GM21390 (cell line): ENCODE data around the gene TMEM203.

Source experiments
- ATAC-seq: cut with Tn5 transposase; IDR thresholded peaks from one replicate; pipeline ENCODE4 v1.9.1; 2021; ENCODE audit not compliant: unreplicated experiment

The TMEM203 gene

GRCh38 chr9:137230705-137231371 is 25.4 kb upstream of the TMEM203 start, which contains the start of gene SLC34A3:
TSS of gene SLC34A3 (plus strand) at chr9:137230901. CDS start at chr9:137231703, 802 bp downstream.
- ATAC-seq: no peak

GRCh38 chr9:137229903-137230704 is 24.7 kb upstream of the TMEM203 start:
- no peak for ATAC-seq

GRCh38 chr9:137228968-137229896 is 23.8 kb upstream of the TMEM203 start:
- no peak for ATAC-seq

- no peak for ATAC-seq
These were observed 23.1 kb upstream of the TMEM203 start for GRCh38 chr9:137228506-137228967.

- no peak for ATAC-seq
These were observed 22.5 kb upstream of the TMEM203 start for GRCh38 chr9:137227853-137228505.

GRCh38 chr9:137227054-137227852 is 21.8 kb upstream of the TMEM203 start, which contains the start of gene RNF224:
TSS of gene RNF224 (plus strand) at chr9:137227502. CDS start at chr9:137228336, 834 bp downstream.
- peak; percentile 34 for ATAC-seq

- no peak for ATAC-seq
These were observed 21.0 kb upstream of the TMEM203 start for GRCh38 chr9:137226338-137227053.

- no peak for ATAC-seq
These were observed 20.4 kb upstream of the TMEM203 start for GRCh38 chr9:137225699-137226331.

GRCh38 chr9:137224830-137225694 is 19.6 kb upstream of the TMEM203 start, which contains the start of gene CYSRT1:
TSS of gene CYSRT1 (plus strand) at chr9:137225174. CDS start at chr9:137225622, 448 bp downstream.
- no peak for ATAC-seq

- peak; percentile 60 for ATAC-seq
These were observed 17.9 kb upstream of the TMEM203 start for GRCh38 chr9:137223078-137223970.

GRCh38 chr9:137222190-137223077 is 17.0 kb upstream of the TMEM203 start, which contains the start of gene RNF208:
TSS of gene RNF208 (minus strand) at chr9:137222240. CDS start at chr9:137221212, 1,028 bp downstream.
- peak; percentile 2 for ATAC-seq

- no peak for ATAC-seq
These were observed 16.2 kb upstream of the TMEM203 start for GRCh38 chr9:137221506-137222111.

- ATAC-seq: no peak
These were observed 15.7 kb upstream of the TMEM203 start for GRCh38 chr9:137221095-137221505.

- no peak for ATAC-seq
These were observed 15.1 kb upstream of the TMEM203 start for GRCh38 chr9:137220317-137221094.
